Stomach (tissue), 4 donors: Measurements from ENCODE around the gene GSPT1.
"Not testable (repeated sequence)": the region's sequence is repeated elsewhere in the genome, so short reads cannot be mapped to it uniquely, and the experiment has no call there.

ENCODE experiments used
- POLR2AphosphoS5 ChIP-seq, 3 donors: sonication (generic); formaldehyde crosslinking; IDR thresholded peaks; one replicate each; pipeline ENCODE4 v1.6.1; 2016; ENCODE audit warnings: antibody characterized with exemption in 3 of 3
- TF ChIP-seq, protein P1 (sequence below), 7 experiments: fragments of 450-650 bp in 4 of 7; fragments of 200-600 bp in 3 of 7; sonication (generic) in 3 of 7; IDR thresholded peaks; one replicate each; pipeline ENCODE4 v1.5.1; 2016 to 2019; ENCODE audit warnings: antibody characterized with exemption in 7 of 7, control low read depth in 2 of 7, mild to moderate bottlenecking in 1 of 7

DNA sequence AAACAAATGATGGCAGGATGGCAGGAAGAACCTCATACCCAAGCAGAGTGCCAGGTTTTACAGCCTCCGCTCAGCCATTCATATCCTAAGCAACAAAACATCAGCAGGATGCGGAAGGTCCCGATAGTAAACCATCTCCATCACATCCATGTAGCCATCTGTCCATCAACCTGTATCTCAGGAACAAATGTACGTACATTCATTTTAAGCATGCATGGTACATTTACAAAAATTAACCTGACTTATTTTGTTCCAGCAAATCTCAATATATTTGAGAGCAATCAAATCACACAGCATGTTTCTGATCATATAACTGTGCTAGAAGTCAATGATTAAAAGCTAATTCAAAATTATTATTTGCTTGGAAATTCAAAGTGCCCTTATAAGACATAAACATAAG is 26.2 kb upstream of the GSPT1 start, which contains the start of gene NPIPB2:
- TF ChIP-seq, protein P1, sequence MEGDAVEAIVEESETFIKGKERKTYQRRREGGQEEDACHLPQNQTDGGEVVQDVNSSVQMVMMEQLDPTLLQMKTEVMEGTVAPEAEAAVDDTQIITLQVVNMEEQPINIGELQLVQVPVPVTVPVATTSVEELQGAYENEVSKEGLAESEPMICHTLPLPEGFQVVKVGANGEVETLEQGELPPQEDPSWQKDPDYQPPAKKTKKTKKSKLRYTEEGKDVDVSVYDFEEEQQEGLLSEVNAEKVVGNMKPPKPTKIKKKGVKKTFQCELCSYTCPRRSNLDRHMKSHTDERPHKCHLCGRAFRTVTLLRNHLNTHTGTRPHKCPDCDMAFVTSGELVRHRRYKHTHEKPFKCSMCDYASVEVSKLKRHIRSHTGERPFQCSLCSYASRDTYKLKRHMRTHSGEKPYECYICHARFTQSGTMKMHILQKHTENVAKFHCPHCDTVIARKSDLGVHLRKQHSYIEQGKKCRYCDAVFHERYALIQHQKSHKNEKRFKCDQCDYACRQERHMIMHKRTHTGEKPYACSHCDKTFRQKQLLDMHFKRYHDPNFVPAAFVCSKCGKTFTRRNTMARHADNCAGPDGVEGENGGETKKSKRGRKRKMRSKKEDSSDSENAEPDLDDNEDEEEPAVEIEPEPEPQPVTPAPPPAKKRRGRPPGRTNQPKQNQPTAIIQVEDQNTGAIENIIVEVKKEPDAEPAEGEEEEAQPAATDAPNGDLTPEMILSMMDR (IDR thresholded peaks at IDR 0.05), result not testable (repeated sequence)
- TF ChIP-seq POLR2AphosphoS5 (IDR thresholded peaks at IDR 0.05), result not testable (repeated sequence)
